Activated CD4-positive, alpha-beta T cell treated with anti-CD3 and anti-CD28 coated beads, Interleukin-2, amount 50 U/mL, for 1 hour (primary cell): Measurements from ENCODE around the gene RARS2.
"Not testable (repeated sequence)": the region's sequence is repeated elsewhere in the genome, so short reads cannot be mapped to it uniquely, and the experiment has no call there.

Experiments used
- DNase-seq: peaks from one replicate; pipeline ENCODE4 v3.0.0-alpha.2; 2020

The RARS2 gene

DNA sequence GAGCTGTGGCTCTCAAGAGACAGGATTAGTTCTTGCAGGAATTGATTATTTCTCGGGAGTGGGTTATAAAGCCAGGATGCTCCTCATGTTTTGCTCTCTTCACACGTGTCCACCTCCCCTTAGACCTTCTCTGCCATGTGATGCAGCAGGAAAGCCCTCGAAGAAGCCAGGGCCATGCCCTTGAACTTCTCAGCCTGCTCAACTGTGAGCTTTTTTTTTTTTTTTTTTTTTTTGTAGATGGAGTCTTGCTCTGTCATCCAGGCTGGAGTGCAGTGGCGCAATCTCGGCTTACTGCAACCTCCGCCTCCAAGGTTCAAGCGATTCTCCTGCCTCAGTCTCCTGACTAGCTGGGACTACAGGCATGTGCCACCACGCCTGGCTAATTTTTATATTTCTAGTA, 100.5 kb downstream of the RARS2 start:
- DNase-seq, result not testable (repeated sequence)

DNA sequence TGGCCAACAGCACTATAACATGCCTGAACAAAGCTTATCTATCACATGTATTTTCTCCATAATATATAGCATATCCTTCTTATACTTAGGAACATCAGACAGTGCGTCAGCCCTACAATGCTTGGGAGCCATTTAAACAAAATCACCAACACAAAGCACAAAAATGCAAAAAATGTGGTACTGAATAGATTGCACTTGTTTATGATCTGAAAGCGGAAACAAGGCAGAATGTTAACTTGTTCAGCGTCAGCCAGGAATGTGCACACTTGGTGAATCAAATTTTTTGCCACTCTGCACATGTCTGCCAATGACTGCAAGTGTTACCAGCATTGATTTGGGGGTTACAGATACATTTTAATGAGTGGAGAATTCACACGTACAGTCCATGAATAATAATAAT, 102.2 kb downstream of the RARS2 start:
- no peak for DNase-seq

- no peak for DNase-seq
Measured at GRCh38 chr6:87484491-87484890, 105.3 kb downstream of the RARS2 start.

GRCh38 chr6:87483929-87484328, 105.9 kb downstream of the RARS2 start:
- DNase-seq, result no peak

GRCh38 chr6:87482366-87482765, 107.4 kb downstream of the RARS2 start:
- DNase-seq, result no peak

DNA sequence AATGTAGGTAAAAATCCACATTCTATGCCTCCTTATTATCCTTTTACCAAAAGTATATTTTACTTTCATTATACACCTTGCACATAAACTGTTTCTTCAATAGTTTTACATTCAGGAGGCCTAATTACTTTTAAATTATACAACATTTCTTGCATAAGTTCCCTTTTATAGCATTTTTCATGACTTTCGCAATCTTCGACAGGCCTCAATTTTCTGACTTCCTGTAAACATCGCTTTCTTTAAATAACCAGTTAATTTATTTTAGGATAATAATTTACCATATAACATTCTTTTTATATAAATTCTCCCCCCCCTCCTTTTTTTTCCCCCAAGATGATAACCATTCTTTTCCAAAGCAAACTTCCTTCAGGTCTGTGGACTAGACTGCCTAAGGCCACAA, 107.9 kb downstream of the RARS2 start:
- no peak for DNase-seq

- peak; percentile 55 for DNase-seq
Measured at GRCh38 chr6:87473419-87473903, 116.3 kb downstream of the RARS2 start.

- peak; percentile 82 for DNase-seq
Measured at GRCh38 chr6:87472525-87473418, 117.0 kb downstream of the RARS2 start, which contains the start of gene SLC35A1. TSS of gene SLC35A1 (plus strand) at chr6:87472974. CDS start at chr6:87473004, 30 bp downstream.

- DNase-seq, result no peak
Measured at GRCh38 chr6:87465051-87465450, 124.7 kb downstream of the RARS2 start.
